Ishikawa (cell line): ENCODE measurements around the gene FYB2.

Experiments
- CEBPB ChIP-seq: IDR thresholded peaks from 2 replicates; pipeline ENCODE4 v1.6.1; 2012
- CREB1 ChIP-seq: IDR thresholded peaks from 2 replicates; pipeline ENCODE4 v1.6.1; 2012; ENCODE audit warnings: low read depth
- EGR1 ChIP-seq: IDR thresholded peaks from 2 replicates; pipeline ENCODE4 v1.6.1; 2012
- EP300 ChIP-seq: IDR thresholded peaks from 2 replicates; pipeline ENCODE4 v1.6.1; 2012; ENCODE audit warnings: borderline replicate concordance
- NFIC ChIP-seq: IDR thresholded peaks from 2 replicates; pipeline ENCODE4 v1.6.1; 2012
- RAD21 ChIP-seq: IDR thresholded peaks from 2 replicates; pipeline ENCODE4 v1.6.1; 2012; ENCODE audit warnings: low read depth
- TAF1 ChIP-seq: IDR thresholded peaks from 2 replicates; pipeline ENCODE4 v1.6.1; 2012; ENCODE audit warnings: low read depth, mild to moderate bottlenecking
- YY1 ChIP-seq: IDR thresholded peaks from 2 replicates; pipeline ENCODE4 v1.6.1; 2012; ENCODE audit warnings: low read depth
- ZBTB7A ChIP-seq: IDR thresholded peaks from 2 replicates; pipeline ENCODE4 v1.6.1; 2012; ENCODE audit warnings: low read depth
- TF ChIP-seq, protein P1 (sequence below): IDR thresholded peaks from 2 replicates; pipeline ENCODE4 v1.6.1; 2012
- TF ChIP-seq, protein P2 (sequence below): IDR thresholded peaks from 2 replicates; pipeline ENCODE4 v1.6.1; 2012; ENCODE audit warnings: low read depth, mild to moderate bottlenecking
- TF ChIP-seq, protein P3 (sequence below): IDR thresholded peaks from 2 replicates; pipeline ENCODE4 v1.6.1; 2012

DNA sequence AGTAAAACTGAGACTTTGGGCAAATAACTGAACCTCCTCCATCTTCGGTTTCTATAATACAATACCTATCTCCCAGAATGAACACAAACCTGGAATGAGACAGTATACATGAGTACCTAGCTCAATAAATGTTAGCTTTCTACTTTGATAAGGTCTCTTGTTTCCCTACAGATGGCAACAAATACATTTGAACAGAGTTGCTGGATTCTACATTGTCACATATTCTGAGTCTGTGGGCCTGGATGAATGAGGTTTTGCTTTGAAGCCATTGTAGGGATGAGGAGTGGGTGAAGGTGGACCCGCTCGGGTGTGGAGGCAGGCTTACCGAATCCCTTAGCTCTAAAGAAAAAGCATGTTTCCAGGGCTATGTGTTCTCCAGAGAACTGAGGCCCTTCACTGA, 13.9 kb upstream of the FYB2 start:
- no peak for TF ChIP-seq NFIC
- no peak for TF ChIP-seq YY1
- no peak for TF ChIP-seq RAD21
- no peak for TF ChIP-seq CREB1
- TF ChIP-seq TAF1, result no peak
- no peak for TF ChIP-seq EP300
- no peak for TF ChIP-seq EGR1
- TF ChIP-seq, protein P1, sequence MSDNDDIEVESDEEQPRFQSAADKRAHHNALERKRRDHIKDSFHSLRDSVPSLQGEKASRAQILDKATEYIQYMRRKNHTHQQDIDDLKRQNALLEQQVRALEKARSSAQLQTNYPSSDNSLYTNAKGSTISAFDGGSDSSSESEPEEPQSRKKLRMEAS, result no peak
- TF ChIP-seq CEBPB, result no peak
- no peak for TF ChIP-seq ZBTB7A
- TF ChIP-seq, protein P2, sequence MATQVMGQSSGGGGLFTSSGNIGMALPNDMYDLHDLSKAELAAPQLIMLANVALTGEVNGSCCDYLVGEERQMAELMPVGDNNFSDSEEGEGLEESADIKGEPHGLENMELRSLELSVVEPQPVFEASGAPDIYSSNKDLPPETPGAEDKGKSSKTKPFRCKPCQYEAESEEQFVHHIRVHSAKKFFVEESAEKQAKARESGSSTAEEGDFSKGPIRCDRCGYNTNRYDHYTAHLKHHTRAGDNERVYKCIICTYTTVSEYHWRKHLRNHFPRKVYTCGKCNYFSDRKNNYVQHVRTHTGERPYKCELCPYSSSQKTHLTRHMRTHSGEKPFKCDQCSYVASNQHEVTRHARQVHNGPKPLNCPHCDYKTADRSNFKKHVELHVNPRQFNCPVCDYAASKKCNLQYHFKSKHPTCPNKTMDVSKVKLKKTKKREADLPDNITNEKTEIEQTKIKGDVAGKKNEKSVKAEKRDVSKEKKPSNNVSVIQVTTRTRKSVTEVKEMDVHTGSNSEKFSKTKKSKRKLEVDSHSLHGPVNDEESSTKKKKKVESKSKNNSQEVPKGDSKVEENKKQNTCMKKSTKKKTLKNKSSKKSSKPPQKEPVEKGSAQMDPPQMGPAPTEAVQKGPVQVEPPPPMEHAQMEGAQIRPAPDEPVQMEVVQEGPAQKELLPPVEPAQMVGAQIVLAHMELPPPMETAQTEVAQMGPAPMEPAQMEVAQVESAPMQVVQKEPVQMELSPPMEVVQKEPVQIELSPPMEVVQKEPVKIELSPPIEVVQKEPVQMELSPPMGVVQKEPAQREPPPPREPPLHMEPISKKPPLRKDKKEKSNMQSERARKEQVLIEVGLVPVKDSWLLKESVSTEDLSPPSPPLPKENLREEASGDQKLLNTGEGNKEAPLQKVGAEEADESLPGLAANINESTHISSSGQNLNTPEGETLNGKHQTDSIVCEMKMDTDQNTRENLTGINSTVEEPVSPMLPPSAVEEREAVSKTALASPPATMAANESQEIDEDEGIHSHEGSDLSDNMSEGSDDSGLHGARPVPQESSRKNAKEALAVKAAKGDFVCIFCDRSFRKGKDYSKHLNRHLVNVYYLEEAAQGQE, result no peak
- TF ChIP-seq, protein P3, sequence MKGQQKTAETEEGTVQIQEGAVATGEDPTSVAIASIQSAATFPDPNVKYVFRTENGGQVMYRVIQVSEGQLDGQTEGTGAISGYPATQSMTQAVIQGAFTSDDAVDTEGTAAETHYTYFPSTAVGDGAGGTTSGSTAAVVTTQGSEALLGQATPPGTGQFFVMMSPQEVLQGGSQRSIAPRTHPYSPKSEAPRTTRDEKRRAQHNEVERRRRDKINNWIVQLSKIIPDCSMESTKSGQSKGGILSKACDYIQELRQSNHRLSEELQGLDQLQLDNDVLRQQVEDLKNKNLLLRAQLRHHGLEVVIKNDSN, result no peak
